Mesendoderm (in vitro differentiated cells): ENCODE results near the gene OSBPL1A.

ENCODE experiments used
- DNase-seq: peaks from one replicate; pipeline ENCODE4 v3.0.0; 2013
- H2AK5ac ChIP-seq: 2 replicates; pipeline ENCODE4 v1.6.1; 2013; ENCODE audit warnings: low read length, inconsistent platforms
- H2BK120ac ChIP-seq: 2 replicates; pipeline ENCODE4 v1.6.1; 2013; ENCODE audit warnings: low read depth, mild to moderate bottlenecking, low read length, moderate library complexity, mixed read lengths
- H2BK15ac ChIP-seq: replicated peaks from 2 replicates; pipeline ENCODE4 v1.6.1; 2013; ENCODE audit warnings: low read depth, mild to moderate bottlenecking, moderate library complexity
- H2BK5ac ChIP-seq: 2 replicates; pipeline ENCODE4 v1.6.1; 2013; ENCODE audit warnings: low read length, inconsistent platforms
- H3K18ac ChIP-seq: 2 replicates; pipeline ENCODE4 v1.6.1; 2013; ENCODE audit warnings: mild to moderate bottlenecking, low read length, mixed read lengths
- H3K23ac ChIP-seq: one replicate; pipeline ENCODE4 v1.6.1; 2013; ENCODE audit warnings: low read length
- H3K27ac ChIP-seq: 2 replicates; pipeline ENCODE4 v1.5.1; 2013; ENCODE audit warnings: low read depth, mild to moderate bottlenecking, inconsistent platforms, low read length, moderate library complexity
- H3K27me3 ChIP-seq: 2 replicates; pipeline ENCODE4 v1.6.1; 2013; ENCODE audit warnings: low read length, control low read depth, mild to moderate bottlenecking, inconsistent platforms; ENCODE audit not compliant: insufficient read depth, poor library complexity
- H3K36me3 ChIP-seq: 2 replicates; pipeline ENCODE4 v1.6.1; 2013; ENCODE audit warnings: low read length, inconsistent platforms; ENCODE audit not compliant: control insufficient read depth, insufficient read depth
- H3K4ac ChIP-seq: one replicate; pipeline ENCODE4 v1.6.1; 2013; ENCODE audit warnings: low read depth, mild to moderate bottlenecking, low read length, moderate library complexity
- H3K4me1 ChIP-seq: 2 replicates; pipeline ENCODE4 v1.6.1; 2013; ENCODE audit warnings: low read depth, low read length, inconsistent platforms; ENCODE audit not compliant: control insufficient read depth
- H3K4me2 ChIP-seq: 2 replicates; pipeline ENCODE4 v1.6.1; 2013; ENCODE audit warnings: low read length
- H3K4me3 ChIP-seq: 2 replicates; pipeline ENCODE4 v1.5.1; 2013; ENCODE audit warnings: mild to moderate bottlenecking, low read length
- H3K56ac ChIP-seq: one replicate; pipeline ENCODE4 v1.6.1; 2013; ENCODE audit warnings: low read length
- H3K79me1 ChIP-seq: 2 replicates; pipeline ENCODE4 v1.6.1; 2013; ENCODE audit warnings: low read length, inconsistent platforms
- H3K79me2 ChIP-seq: 2 replicates; pipeline ENCODE4 v1.6.1; 2013; ENCODE audit warnings: mild to moderate bottlenecking, low read length; ENCODE audit not compliant: control insufficient read depth, insufficient read depth
- H3K9ac ChIP-seq: 2 replicates; pipeline ENCODE4 v1.6.1; 2013; ENCODE audit warnings: low read length, inconsistent platforms
- H4K5ac ChIP-seq: one replicate; pipeline ENCODE4 v1.6.1; 2013; ENCODE audit warnings: low read length
- H4K8ac ChIP-seq: one replicate; pipeline ENCODE4 v1.6.1; 2013; ENCODE audit warnings: low read depth, mild to moderate bottlenecking, control low read depth, low read length, moderate library complexity
- WGBS: extraction: QIAGEN DNeasy Blood & Tissue Kit; methylation state at CpG from one replicate; pipeline ENCODE4 v1.1.7; 2013; ENCODE audit warnings: low lambda C conversion rate, missing lambda C conversion rate; ENCODE audit not compliant: insufficient coverage; ENCODE audit errors: extremely low coverage; 5-methylcytosine and 5-hydroxymethylcytosine counted together

Gene OSBPL1A

DNA sequence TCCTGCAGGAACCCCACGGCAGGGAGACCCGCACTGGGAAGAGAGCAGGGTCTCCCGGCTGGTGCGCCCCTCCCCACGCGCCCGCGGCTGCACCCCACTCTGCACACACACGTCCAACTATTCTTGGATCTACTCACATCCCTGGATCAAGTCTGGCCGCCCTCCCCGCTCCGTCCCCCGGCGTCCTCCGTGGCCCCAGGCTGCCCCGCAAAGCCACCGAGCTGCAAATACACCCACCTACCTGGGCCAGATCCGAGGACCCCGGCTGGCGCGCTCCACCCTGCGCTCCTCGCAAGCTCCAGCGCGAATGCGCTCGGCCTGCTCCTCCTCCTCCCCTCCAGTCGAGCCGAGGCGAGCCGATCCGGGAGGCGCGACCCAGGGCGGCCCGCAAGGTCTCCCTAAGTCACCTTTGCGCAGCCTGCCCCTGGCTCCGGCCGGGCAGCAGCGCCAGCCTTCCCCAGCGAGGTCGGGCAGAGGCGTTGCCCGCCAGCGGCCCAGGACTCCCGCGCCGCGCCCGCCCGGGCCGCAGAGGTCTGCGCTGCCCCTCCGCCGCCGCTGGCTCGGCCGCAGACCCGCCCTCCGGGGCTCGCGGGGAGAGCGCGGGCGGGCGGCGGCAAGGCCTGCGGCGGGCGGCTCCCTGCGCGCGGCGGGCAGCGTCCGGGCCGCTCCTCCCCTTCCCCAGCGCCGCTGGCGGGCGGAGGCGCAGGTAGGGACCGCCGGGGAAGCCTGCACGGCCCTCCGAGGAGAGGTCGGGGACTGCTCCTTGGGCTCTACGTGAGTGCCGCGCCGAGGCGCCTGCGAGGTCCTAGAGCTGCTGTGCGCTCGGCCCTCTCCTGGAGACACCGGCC is 126.0 kb downstream of the OSBPL1A start:
- Histone ChIP-seq H3K79me2 (peaks cover 3% of the 10 kb centered on the region), H3K27ac (peak overlapping the region; percentile 64), H3K4me2 (peak overlapping the region; percentile 31), H3K4ac (peak overlapping the region; percentile 28), H2BK15ac (no peak overlapping the region), H3K4me3 (peak overlapping the region; percentile 54), H3K9ac (peak overlapping the region; percentile 90), H3K4me1 (peaks cover 5% of the 10 kb centered on the region), H2BK5ac (no peak overlapping the region), H3K79me1 (peaks cover 5% of the 10 kb centered on the region), H4K8ac (no peak overlapping the region), H4K5ac (no peak overlapping the region), H3K27me3 (no peaks in the 10 kb centered on the region), H3K56ac (peak overlapping the region; percentile 97), H3K23ac (peak overlapping the region; percentile 66), H3K18ac (no peak overlapping the region), H2BK120ac (no peak overlapping the region), H3K36me3 (no peaks in the 10 kb centered on the region), H2AK5ac (no peak overlapping the region)
- peak; percentile 98 for DNase-seq
- WGBS = no CpG with 5 or more reads among the region's 96 CpGs

- H3K79me1 ChIP-seq = peaks cover 5% of the 10 kb centered on the region
- DNase-seq = peak; percentile 56
- no CpG with 5 or more reads among the region's 9 CpGs for WGBS
- H3K18ac ChIP-seq = no peak overlapping the region
- no peak overlapping the region for H2BK120ac ChIP-seq
- H3K4ac ChIP-seq = no peak overlapping the region
- H3K23ac ChIP-seq = no peak overlapping the region
- H3K9ac ChIP-seq = peak overlapping the region; percentile 90
- peaks cover 5% of the 10 kb centered on the region for H3K4me1 ChIP-seq
- no peak overlapping the region for H2BK5ac ChIP-seq
- H3K4me3 ChIP-seq = peak overlapping the region; percentile 54
- no peak overlapping the region for H4K5ac ChIP-seq
- H3K56ac ChIP-seq = peak overlapping the region; percentile 97
- no peaks in the 10 kb centered on the region for H3K36me3 ChIP-seq
- peak overlapping the region; percentile 25 for H3K4me2 ChIP-seq
- no peak overlapping the region for H4K8ac ChIP-seq
- no peak overlapping the region for H3K27ac ChIP-seq
- H2BK15ac ChIP-seq = no peak overlapping the region
- H3K27me3 ChIP-seq = no peaks in the 10 kb centered on the region
- peaks cover 3% of the 10 kb centered on the region for H3K79me2 ChIP-seq
- no peak overlapping the region for H2AK5ac ChIP-seq
These were observed 126.7 kb downstream of the OSBPL1A start for GRCh38 chr18:24270937-24271380.

DNA sequence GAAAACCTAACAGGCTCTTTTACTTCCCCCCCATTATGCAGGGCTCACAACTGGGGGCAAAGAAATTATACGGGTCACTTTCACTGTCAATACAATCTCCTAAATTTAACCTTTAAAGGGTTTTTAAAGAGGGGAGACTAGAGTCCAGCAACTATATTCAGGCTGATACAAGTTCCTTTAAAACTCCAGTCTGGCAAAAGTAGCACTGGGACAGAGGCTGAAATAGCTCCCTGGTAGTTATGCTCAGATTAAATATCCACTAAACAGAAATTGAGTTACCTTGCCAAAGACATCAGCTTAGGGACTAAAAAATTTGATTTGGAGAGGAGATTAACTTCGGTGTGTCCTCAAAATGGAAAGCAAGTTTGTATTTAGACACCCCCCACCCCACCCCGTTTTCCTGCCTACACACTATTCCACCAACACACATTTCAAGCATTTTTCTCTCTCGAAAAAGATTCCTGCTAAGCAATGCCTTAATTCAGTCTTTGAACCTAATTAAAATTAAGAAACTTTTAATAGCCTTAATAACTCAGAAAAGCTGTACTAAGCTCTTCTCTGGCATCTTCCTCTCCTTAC is 127.2 kb downstream of the OSBPL1A start:
- H3K79me2 ChIP-seq = peaks cover 3% of the 10 kb centered on the region
- H3K79me1 ChIP-seq = peaks cover 5% of the 10 kb centered on the region
- H3K18ac ChIP-seq = no peak overlapping the region
- H3K23ac ChIP-seq = no peak overlapping the region
- peak overlapping the region; percentile 90 for H3K9ac ChIP-seq
- WGBS = no CpG with 5 or more reads among the region's 4 CpGs
- H3K4me3 ChIP-seq = peak overlapping the region; percentile 54
- H3K56ac ChIP-seq = peak overlapping the region; percentile 97
- no peak overlapping the region for H2AK5ac ChIP-seq
- H3K4me2 ChIP-seq = peak overlapping the region; percentile 25
- no peak overlapping the region for H2BK120ac ChIP-seq
- no peak overlapping the region for H2BK15ac ChIP-seq
- no peak overlapping the region for H3K27ac ChIP-seq
- no peak overlapping the region for H3K4ac ChIP-seq
- H3K36me3 ChIP-seq = no peaks in the 10 kb centered on the region
- no peak for DNase-seq
- peak overlapping the region; percentile 65 for H4K8ac ChIP-seq
- H3K4me1 ChIP-seq = peaks cover 5% of the 10 kb centered on the region
- H3K27me3 ChIP-seq = no peaks in the 10 kb centered on the region
- H4K5ac ChIP-seq = no peak overlapping the region
- no peak overlapping the region for H2BK5ac ChIP-seq

GRCh38 chr18:24268784-24269550 is 128.7 kb downstream of the OSBPL1A start:
- Histone ChIP-seq H2AK5ac (no peak overlapping the region), H3K79me2 (peaks cover 3% of the 10 kb centered on the region), H4K5ac (no peak overlapping the region), H2BK5ac (no peak overlapping the region), H3K27me3 (no peaks in the 10 kb centered on the region), H3K27ac (no peak overlapping the region), H3K79me1 (peaks cover 5% of the 10 kb centered on the region), H3K56ac (no peak overlapping the region), H3K4me3 (no peak overlapping the region), H3K18ac (no peak overlapping the region), H3K4ac (no peak overlapping the region), H2BK120ac (no peak overlapping the region), H3K36me3 (no peaks in the 10 kb centered on the region), H3K4me1 (peaks cover 5% of the 10 kb centered on the region), H4K8ac (no peak overlapping the region), H2BK15ac (no peak overlapping the region), H3K4me2 (no peak overlapping the region), H3K23ac (no peak overlapping the region), H3K9ac (no peak overlapping the region)
- peak; percentile 49 for DNase-seq
- no CpG with 5 or more reads among the region's 10 CpGs for WGBS

GRCh38 chr18:24267878-24268277 is 129.7 kb downstream of the OSBPL1A start:
- no peak overlapping the region for H3K27ac ChIP-seq
- H2AK5ac ChIP-seq = no peak overlapping the region
- H4K8ac ChIP-seq = no peak overlapping the region
- H3K27me3 ChIP-seq = no peaks in the 10 kb centered on the region
- no peak overlapping the region for H3K4me2 ChIP-seq
- no peak overlapping the region for H3K9ac ChIP-seq
- H3K4me3 ChIP-seq = no peak overlapping the region
- H3K36me3 ChIP-seq = no peaks in the 10 kb centered on the region
- no peak overlapping the region for H2BK15ac ChIP-seq
- peaks cover 3% of the 10 kb centered on the region for H3K79me2 ChIP-seq
- no peak for DNase-seq
- H3K23ac ChIP-seq = no peak overlapping the region
- no peak overlapping the region for H2BK5ac ChIP-seq
- H3K4me1 ChIP-seq = peaks cover 5% of the 10 kb centered on the region
- H2BK120ac ChIP-seq = no peak overlapping the region
- H3K18ac ChIP-seq = no peak overlapping the region
- peaks cover 6% of the 10 kb centered on the region for H3K79me1 ChIP-seq
- WGBS = no CpG with 5 or more reads among the region's 1 CpG
- no peak overlapping the region for H4K5ac ChIP-seq
- no peak overlapping the region for H3K56ac ChIP-seq
- H3K4ac ChIP-seq = no peak overlapping the region
